Measurements from ENCODE around the gene BTN2A1.

BTN2A1 gene

DNA sequence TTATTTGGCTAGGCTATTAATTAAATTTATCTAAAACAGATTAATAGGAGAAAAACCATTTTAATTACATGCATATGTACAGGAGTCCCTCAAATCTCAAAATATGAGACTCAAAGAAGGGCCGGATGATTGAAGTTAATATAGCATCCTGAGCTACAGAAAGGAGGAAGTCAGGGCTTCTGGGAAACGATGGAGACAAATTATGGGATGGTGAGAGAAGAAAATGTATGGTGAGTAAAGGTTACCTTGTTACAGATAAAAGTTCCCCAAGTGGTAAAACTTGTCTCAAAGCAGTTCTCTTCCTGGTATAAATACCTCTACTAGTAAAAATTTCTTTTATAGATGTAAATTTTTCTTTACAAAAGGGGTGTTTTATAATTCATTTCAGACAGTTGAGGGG, 26.4 kb downstream of the BTN2A1 start:
- DNase-seq (ENCODE audit: low read depth): no peak
- no peak overlapping the region for H3K4me3 ChIP-seq (ENCODE audit: low read depth, low read length)
- TF ChIP-seq MYC (IDR thresholded peaks at IDR 0.05; ENCODE audit: low read depth, low read length): no peak
- TF ChIP-seq MAX (IDR thresholded peaks at IDR 0.05; ENCODE audit: low read depth, low read length): no peak

GRCh38 chr6:26485112-26485780, 27.5 kb downstream of the BTN2A1 start:
- no peak for DNase-seq (ENCODE audit: low read depth)
- TF ChIP-seq MYC (IDR thresholded peaks at IDR 0.05; ENCODE audit: low read depth, low read length): no peak
- TF ChIP-seq, protein P1, sequence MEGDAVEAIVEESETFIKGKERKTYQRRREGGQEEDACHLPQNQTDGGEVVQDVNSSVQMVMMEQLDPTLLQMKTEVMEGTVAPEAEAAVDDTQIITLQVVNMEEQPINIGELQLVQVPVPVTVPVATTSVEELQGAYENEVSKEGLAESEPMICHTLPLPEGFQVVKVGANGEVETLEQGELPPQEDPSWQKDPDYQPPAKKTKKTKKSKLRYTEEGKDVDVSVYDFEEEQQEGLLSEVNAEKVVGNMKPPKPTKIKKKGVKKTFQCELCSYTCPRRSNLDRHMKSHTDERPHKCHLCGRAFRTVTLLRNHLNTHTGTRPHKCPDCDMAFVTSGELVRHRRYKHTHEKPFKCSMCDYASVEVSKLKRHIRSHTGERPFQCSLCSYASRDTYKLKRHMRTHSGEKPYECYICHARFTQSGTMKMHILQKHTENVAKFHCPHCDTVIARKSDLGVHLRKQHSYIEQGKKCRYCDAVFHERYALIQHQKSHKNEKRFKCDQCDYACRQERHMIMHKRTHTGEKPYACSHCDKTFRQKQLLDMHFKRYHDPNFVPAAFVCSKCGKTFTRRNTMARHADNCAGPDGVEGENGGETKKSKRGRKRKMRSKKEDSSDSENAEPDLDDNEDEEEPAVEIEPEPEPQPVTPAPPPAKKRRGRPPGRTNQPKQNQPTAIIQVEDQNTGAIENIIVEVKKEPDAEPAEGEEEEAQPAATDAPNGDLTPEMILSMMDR (IDR thresholded peaks at IDR 0.05; ENCODE audit: low read depth, low read length): no peak
- no peak for TF ChIP-seq POLR2A (IDR thresholded peaks at IDR 0.05; ENCODE audit: extremely low read depth, insufficient read length)
- TF ChIP-seq MAX (IDR thresholded peaks at IDR 0.05; ENCODE audit: low read depth, low read length): no peak
- no peak overlapping the region for H3K4me3 ChIP-seq (ENCODE audit: low read depth, low read length)

DNA sequence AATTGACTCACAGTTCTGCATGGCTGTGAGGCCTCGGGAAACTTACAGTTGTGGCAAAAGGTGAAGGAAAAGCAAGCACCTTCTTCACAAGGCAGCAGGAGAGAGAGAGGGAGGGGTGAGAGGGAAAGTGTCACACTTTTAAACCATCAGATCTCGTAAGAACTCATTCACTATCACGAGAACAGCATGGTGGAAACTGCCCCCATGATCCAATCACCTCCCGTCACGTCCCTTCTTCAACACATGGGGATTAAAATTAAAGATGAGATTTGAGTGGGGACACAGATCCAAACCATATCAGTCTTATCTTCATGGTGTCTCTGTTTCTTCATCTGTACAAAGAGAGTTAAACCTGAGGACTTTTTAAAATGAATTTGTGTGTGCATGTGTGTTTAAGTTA, 28.6 kb downstream of the BTN2A1 start:
- TF ChIP-seq, protein P1 (IDR thresholded peaks at IDR 0.05; ENCODE audit: low read depth, low read length): no peak
- TF ChIP-seq POLR2A (IDR thresholded peaks at IDR 0.05; ENCODE audit: extremely low read depth, insufficient read length) (no peak), MAX (IDR thresholded peaks at IDR 0.05; ENCODE audit: low read depth, low read length) (no peak), MYC (IDR thresholded peaks at IDR 0.05; ENCODE audit: low read depth, low read length) (no peak)
- no peak overlapping the region for H3K4me3 ChIP-seq (ENCODE audit: low read depth, low read length)
- no peak for DNase-seq (ENCODE audit: low read depth)

- no peak overlapping the region for H3K4me3 ChIP-seq (ENCODE audit: low read depth, low read length)
- TF ChIP-seq MYC (IDR thresholded peaks at IDR 0.05; ENCODE audit: low read depth, low read length): no peak
- TF ChIP-seq, protein P1 (IDR thresholded peaks at IDR 0.05; ENCODE audit: low read depth, low read length): no peak
- TF ChIP-seq MAX (IDR thresholded peaks at IDR 0.05; ENCODE audit: low read depth, low read length): no peak
- no peak for TF ChIP-seq POLR2A (IDR thresholded peaks at IDR 0.05; ENCODE audit: extremely low read depth, insufficient read length)
- DNase-seq (ENCODE audit: low read depth): no peak
Measured at GRCh38 chr6:26487466-26487865, 29.7 kb downstream of the BTN2A1 start.

DNA sequence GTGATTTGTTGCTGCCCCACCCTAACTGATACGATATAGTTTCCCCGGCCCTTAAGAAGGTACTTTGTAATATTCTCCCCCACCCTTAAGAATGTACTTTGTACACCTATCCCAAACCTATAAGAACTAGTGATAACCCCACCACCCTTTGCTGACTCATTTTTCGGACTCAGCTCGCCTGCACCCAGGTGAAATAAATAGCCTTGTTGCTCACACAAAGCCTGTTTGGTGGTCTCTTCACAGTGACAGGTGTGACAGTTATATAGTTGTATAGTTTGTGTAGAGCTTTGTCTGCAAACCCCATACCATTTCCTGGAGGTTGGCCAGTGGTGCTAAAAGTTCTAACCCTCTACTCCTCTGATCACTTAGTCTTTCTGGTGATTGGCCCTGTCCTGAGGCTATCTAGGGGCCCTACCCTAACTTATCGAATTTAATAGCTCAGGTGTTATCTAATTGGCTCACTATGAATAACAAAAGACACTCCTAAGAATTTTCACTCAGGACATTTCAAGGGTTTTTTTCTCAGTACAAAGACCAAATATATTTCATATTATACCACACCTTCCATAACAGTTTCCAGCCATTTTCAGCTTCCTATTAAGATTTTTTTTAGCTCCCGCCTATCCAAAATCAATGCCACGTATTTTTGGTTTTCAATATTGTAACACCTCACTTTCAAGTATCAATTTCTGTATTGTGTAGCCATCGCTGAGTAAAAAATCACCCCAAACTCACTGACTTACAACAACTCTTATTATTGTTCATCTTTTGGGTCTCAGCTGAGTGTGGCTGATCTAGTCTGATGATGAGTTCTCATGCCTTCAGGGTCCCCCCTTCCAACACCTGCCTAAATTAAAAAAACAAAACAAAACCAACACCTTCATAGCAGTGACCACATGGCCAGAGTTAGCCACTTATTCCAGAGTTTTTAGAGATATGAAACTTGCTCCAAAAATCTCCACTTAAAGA, 32.5 kb downstream of the BTN2A1 start:
- DNase-seq (ENCODE audit: low read depth): no peak
- TF ChIP-seq MAX (IDR thresholded peaks at IDR 0.05; ENCODE audit: low read depth, low read length) (no peak), POLR2A (IDR thresholded peaks at IDR 0.05; ENCODE audit: extremely low read depth, insufficient read length) (no peak), MYC (IDR thresholded peaks at IDR 0.05; ENCODE audit: low read depth, low read length) (no peak)
- TF ChIP-seq, protein P1 (IDR thresholded peaks at IDR 0.05; ENCODE audit: low read depth, low read length): no peak
- H3K4me3 ChIP-seq (ENCODE audit: low read depth, low read length): no peak overlapping the region

GRCh38 chr6:26491604-26492003, 33.8 kb downstream of the BTN2A1 start:
- no peak for TF ChIP-seq MAX (IDR thresholded peaks at IDR 0.05; ENCODE audit: low read depth, low read length)
- TF ChIP-seq MYC (IDR thresholded peaks at IDR 0.05; ENCODE audit: low read depth, low read length): no peak
- TF ChIP-seq, protein P1 (IDR thresholded peaks at IDR 0.05; ENCODE audit: low read depth, low read length): no peak
- no peak for TF ChIP-seq POLR2A (IDR thresholded peaks at IDR 0.05; ENCODE audit: extremely low read depth, insufficient read length)
- no peak overlapping the region for H3K4me3 ChIP-seq (ENCODE audit: low read depth, low read length)
- no peak for DNase-seq (ENCODE audit: low read depth)
